HG03159 (cell line): ENCODE measurements around the gene DCUN1D3.

Experiments used
- ATAC-seq: cut with Tn5 transposase; IDR thresholded peaks from one replicate; pipeline ENCODE4 v1.9.1; 2021; ENCODE audit warnings: mild to moderate bottlenecking, moderate library complexity; ENCODE audit not compliant: unreplicated experiment

Gene DCUN1D3

GRCh38 chr16:20920091-20920490, 19.9 kb upstream of the DCUN1D3 start:
- ATAC-seq = no peak

GRCh38 chr16:20918486-20919239, 18.5 kb upstream of the DCUN1D3 start:
- ATAC-seq = no peak

- no peak for ATAC-seq
Measured at GRCh38 chr16:20916942-20917341, 16.8 kb upstream of the DCUN1D3 start.

- ATAC-seq = no peak
Measured at GRCh38 chr16:20916289-20916688, 16.1 kb upstream of the DCUN1D3 start.

GRCh38 chr16:20911361-20911760, 11.2 kb upstream of the DCUN1D3 start:
- no peak for ATAC-seq

- ATAC-seq = no peak
Measured at GRCh38 chr16:20910781-20911321, 10.7 kb upstream of the DCUN1D3 start.

- ATAC-seq = no peak
Measured at GRCh38 chr16:20906341-20907255, 6.4 kb upstream of the DCUN1D3 start.

- ATAC-seq = no peak
Measured at GRCh38 chr16:20905576-20905975, 5.4 kb upstream of the DCUN1D3 start.

GRCh38 chr16:20904507-20905081, 4.4 kb upstream of the DCUN1D3 start:
- ATAC-seq = no peak

- no peak for ATAC-seq
Measured at GRCh38 chr16:20903899-20904506, 3.8 kb upstream of the DCUN1D3 start.

GRCh38 chr16:20903116-20903898, 3.1 kb upstream of the DCUN1D3 start:
- no peak for ATAC-seq

- ATAC-seq = no peak
Measured at GRCh38 chr16:20902426-20902825, 2.3 kb upstream of the DCUN1D3 start.

- ATAC-seq = no peak
Measured at GRCh38 chr16:20901436-20902112, 1.4 kb upstream of the DCUN1D3 start.

- peak; percentile 2 for ATAC-seq
Measured at GRCh38 chr16:20901068-20901435, 894 bp upstream of the DCUN1D3 start.

- ATAC-seq = no peak
Measured at GRCh38 chr16:20899477-20900298, 470 bp downstream of the DCUN1D3 start.

- no peak for ATAC-seq
Measured at GRCh38 chr16:20899071-20899470, 1.1 kb downstream of the DCUN1D3 start.

- ATAC-seq = no peak
Measured at GRCh38 chr16:20897922-20898321, 2.2 kb downstream of the DCUN1D3 start.

- no peak for ATAC-seq
Measured at GRCh38 chr16:20897253-20897897, 2.8 kb downstream of the DCUN1D3 start.
